ENCODE data around the gene UBR4. TPM values are rescaled to one million over a fixed set of nuclear protein-coding genes. Genes with fewer than 3 reads are reported as not detected.

The UBR4 gene
- total and polyA plus RNA-seq, 4 experiments from 2014 or later, result 3.8 to 154 (median 89.6) TPM

DNA sequence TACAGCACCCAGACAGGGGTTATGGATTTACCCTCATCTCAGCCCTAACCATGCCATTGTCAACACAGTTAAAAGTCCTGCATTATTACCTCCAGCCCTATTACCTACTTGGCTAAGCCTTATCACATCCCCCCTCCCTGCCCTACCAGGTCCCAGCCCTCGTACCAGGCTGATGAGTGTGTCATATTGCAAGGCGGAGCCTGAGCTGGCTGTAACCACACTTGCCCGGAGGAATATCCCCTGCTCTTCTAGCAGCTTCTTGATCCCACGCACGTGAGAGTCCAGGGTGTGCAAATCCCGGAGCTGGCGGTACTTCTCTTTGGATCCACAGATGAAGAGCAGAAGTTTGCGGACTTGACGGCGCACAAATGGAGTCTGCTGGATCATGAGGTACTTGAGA lies 87.4 kb downstream of the UBR4 start:
- no peak overlapping the region for H3K27ac Mint-ChIP-seq

GRCh38 chr1:19121192-19121591 lies 88.9 kb downstream of the UBR4 start:
- Histone ChIP-seq H3K4me3 (ENCODE audit: low read length in 2 of 2) (no peak overlapping the region), H3K9me3 (ENCODE audit: control insufficient read depth in 1 of 2, low read length in 2 of 2) (no peaks in the 10 kb centered on the region), H3K27ac (ENCODE audit: low read depth, low read length) (no peak overlapping the region), H3K4me1 (ENCODE audit: insufficient read depth, low read length) (peaks cover 21% of the 10 kb centered on the region), H3K27me3 (ENCODE audit: insufficient read depth, low read length) (no peaks in the 10 kb centered on the region), H3K36me3 (ENCODE audit: insufficient read depth, low read length) (peaks cover 91% of the 10 kb centered on the region)
- Mint-ChIP-seq H3K27me3 (no peaks in the 10 kb centered on the region), H3K4me1 (peaks cover 0 to 31% (median 21%) of the 10 kb centered on the region in 4 donors), H3K27ac (peak overlapping the region in 3 of 7 donors; percentile 10 to 46 (median 18)), H3K4me3 (no peak overlapping the region), H3K36me3 (peaks cover 77 to 95% of the 10 kb centered on the region in 2 donors), H3K9me3 (no peaks in the 10 kb centered on the region)
- ChIA-PET CTCF (ENCODE audit: partially characterized antibody) (no interaction called here), POLR2A (ENCODE audit: partially characterized antibody) (no interaction called here)
- DNase-seq, result no peak
- intact Hi-C loops (cut with micrococcal nuclease), result no loop called here

More for the DNA sequence above, 87.4 kb downstream of the UBR4 start:
- intact Hi-C loops (cut with micrococcal nuclease), result no loop called here
- Histone ChIP-seq H3K27me3 (ENCODE audit: insufficient read depth, low read length) (no peaks in the 10 kb centered on the region), H3K27ac (ENCODE audit: low read depth, low read length) (no peak overlapping the region), H3K4me3 (ENCODE audit: low read length in 2 of 2) (no peak overlapping the region), H3K4me1 (ENCODE audit: insufficient read depth, low read length) (peaks cover 21% of the 10 kb centered on the region), H3K9me3 (ENCODE audit: control insufficient read depth in 1 of 2, low read length in 2 of 2) (no peaks in the 10 kb centered on the region), H3K36me3 (ENCODE audit: insufficient read depth, low read length) (peaks cover 91% of the 10 kb centered on the region)
- no peak overlapping the region for H3K4me3 Mint-ChIP-seq
- DNase-seq, result no peak
- H3K27me3 Mint-ChIP-seq, result no peaks in the 10 kb centered on the region
- no peaks in the 10 kb centered on the region for H3K9me3 Mint-ChIP-seq
- H3K36me3 Mint-ChIP-seq, result peaks cover 82 to 96% of the 10 kb centered on the region in 2 donors
- CTCF ChIA-PET (ENCODE audit: partially characterized antibody), result interaction anchor here (0.8 to 1.3 kb wide), 4 partner anchors 18 to 528 kb away, joined by 3 to 4 read pairs (median 3); no protein-coding TSS in a partner anchor
- H3K4me1 Mint-ChIP-seq, result peaks cover 0 to 31% (median 21%) of the 10 kb centered on the region in 4 donors
- POLR2A ChIA-PET (ENCODE audit: partially characterized antibody), result no interaction called here

DNA sequence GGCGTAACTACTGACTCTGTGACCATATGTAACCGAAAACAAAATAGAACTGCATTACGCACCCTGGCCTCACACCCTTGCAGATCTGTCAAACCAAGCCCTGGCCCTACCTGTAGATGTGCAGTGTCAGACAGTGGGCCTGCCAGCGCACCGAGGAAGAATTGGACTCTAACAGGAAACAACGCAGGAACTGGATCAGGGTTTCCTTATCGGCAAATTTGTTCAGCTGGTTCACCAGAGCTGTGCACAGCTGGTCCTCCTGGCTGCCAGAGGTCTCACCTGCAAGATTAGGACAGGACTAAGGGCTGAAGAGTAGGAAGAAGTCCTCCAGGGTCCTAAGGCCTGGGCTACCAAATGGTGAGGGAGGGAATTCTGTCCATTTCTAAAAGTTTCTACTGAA lies 90.0 kb downstream of the UBR4 start:
- no peaks in the 10 kb centered on the region for H3K9me3 ChIP-seq (ENCODE audit: control insufficient read depth in 1 of 2, low read length in 2 of 2)
- H3K4me3 Mint-ChIP-seq, result no peak overlapping the region
- H3K4me1 Mint-ChIP-seq, result peaks cover 0 to 26% (median 17%) of the 10 kb centered on the region in 4 donors
- H3K9me3 Mint-ChIP-seq, result no peaks in the 10 kb centered on the region
- POLR2A ChIA-PET (ENCODE audit: partially characterized antibody), result no interaction called here
- peak overlapping the region in 1 of 7 donors; percentile 48 for H3K27ac Mint-ChIP-seq
- H3K27me3 Mint-ChIP-seq, result no peaks in the 10 kb centered on the region
- peaks cover 76 to 96% of the 10 kb centered on the region in 2 donors for H3K36me3 Mint-ChIP-seq
- H3K4me1 ChIP-seq (ENCODE audit: insufficient read depth, low read length), result peaks cover 20% of the 10 kb centered on the region
- no peak overlapping the region for H3K27ac ChIP-seq (ENCODE audit: low read depth, low read length)
- no peak overlapping the region for H3K4me3 ChIP-seq (ENCODE audit: low read length in 2 of 2)
- intact Hi-C loops (cut with micrococcal nuclease), result no loop called here
- DNase-seq, result no peak
- no peaks in the 10 kb centered on the region for H3K27me3 ChIP-seq (ENCODE audit: insufficient read depth, low read length)
- peaks cover 91% of the 10 kb centered on the region for H3K36me3 ChIP-seq (ENCODE audit: insufficient read depth, low read length)
- CTCF ChIA-PET (ENCODE audit: partially characterized antibody), result no interaction called here

DNA sequence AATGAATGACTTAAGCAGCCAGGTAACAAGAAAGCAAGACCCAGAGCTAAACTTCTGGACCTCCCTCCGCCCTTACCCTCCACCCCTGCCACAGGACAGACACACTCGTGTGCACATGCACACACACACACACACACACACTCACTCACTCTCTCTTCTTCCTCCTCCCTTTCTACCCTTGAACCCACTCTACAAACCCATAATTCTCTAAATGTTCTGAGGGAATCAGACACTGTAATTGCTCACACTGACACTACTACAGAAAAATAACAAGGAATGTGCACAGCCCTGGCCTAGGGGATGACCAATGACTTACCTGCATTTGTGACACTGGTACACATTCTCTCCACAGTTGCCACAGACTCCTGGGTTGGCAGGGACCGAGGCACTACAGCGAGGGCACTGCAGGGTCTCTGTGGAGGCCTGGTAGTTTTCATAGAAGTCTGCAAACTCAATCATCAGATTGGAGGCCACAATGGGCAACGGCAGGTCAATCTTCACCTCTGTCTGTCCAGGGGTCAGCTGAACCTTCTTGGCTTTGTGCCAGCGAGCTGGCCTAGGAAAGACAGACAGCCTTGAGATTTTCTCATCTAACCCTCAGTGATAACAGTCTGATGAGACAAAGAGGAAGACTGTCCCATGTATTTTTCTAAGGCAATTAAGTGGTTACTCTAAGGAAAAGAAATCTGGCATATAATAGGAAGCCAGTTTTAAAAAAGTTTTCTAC lies 94.8 kb downstream of the UBR4 start:
- H3K9me3 Mint-ChIP-seq, result no peaks in the 10 kb centered on the region
- Histone ChIP-seq H3K4me3 (ENCODE audit: low read length in 2 of 2) (no peak overlapping the region), H3K27me3 (ENCODE audit: insufficient read depth, low read length) (no peaks in the 10 kb centered on the region), H3K27ac (ENCODE audit: low read depth, low read length) (no peak overlapping the region), H3K4me1 (ENCODE audit: insufficient read depth, low read length) (no peaks in the 10 kb centered on the region), H3K36me3 (ENCODE audit: insufficient read depth, low read length) (peaks cover 97% of the 10 kb centered on the region), H3K9me3 (ENCODE audit: control insufficient read depth in 1 of 2, low read length in 2 of 2) (no peaks in the 10 kb centered on the region)
- H3K27me3 Mint-ChIP-seq, result no peaks in the 10 kb centered on the region
- intact Hi-C loops (cut with micrococcal nuclease), result no loop called here
- no peaks in the 10 kb centered on the region for H3K4me1 Mint-ChIP-seq
- ChIA-PET POLR2A (ENCODE audit: partially characterized antibody) (no interaction called here), CTCF (ENCODE audit: partially characterized antibody) (interaction anchor here (1.0 to 2.4 kb wide), 3 partner anchors 208 to 231 kb away, joined by 4 to 11 read pairs (median 6); no protein-coding TSS in a partner anchor)
- H3K36me3 Mint-ChIP-seq, result peaks cover 80 to 95% of the 10 kb centered on the region in 2 donors
- no peak for DNase-seq
- H3K4me3 Mint-ChIP-seq, result no peak overlapping the region
- H3K27ac Mint-ChIP-seq, result peak overlapping the region in 1 of 7 donors; percentile 31

DNA sequence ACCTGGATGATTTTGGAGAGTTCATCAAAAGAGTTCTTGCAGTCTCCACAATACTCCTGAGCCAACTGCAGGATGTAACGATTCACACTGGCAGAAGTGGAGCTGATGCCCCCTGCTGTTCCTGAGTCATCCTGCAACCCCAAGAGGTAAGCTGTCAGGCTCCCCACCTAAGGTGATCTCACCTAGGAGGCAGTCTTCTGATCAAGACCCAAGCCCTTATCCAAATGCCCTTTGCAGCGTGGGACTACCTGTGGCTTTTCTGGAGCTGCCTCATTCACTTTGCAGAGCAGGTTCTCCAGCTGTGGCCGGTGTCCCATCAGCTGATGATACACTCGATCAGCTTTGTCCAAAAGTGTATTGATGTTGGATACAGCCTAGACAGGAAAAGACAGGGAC lies 96.4 kb downstream of the UBR4 start:
- intact Hi-C loops (cut with micrococcal nuclease), result no loop called here
- Histone ChIP-seq H3K36me3 (ENCODE audit: insufficient read depth, low read length) (peaks cover 97% of the 10 kb centered on the region), H3K27ac (ENCODE audit: low read depth, low read length) (no peak overlapping the region), H3K9me3 (ENCODE audit: control insufficient read depth in 1 of 2, low read length in 2 of 2) (no peaks in the 10 kb centered on the region), H3K4me3 (ENCODE audit: low read length in 2 of 2) (no peak overlapping the region), H3K27me3 (ENCODE audit: insufficient read depth, low read length) (no peaks in the 10 kb centered on the region), H3K4me1 (ENCODE audit: insufficient read depth, low read length) (no peaks in the 10 kb centered on the region)
- ChIA-PET POLR2A (ENCODE audit: partially characterized antibody) (interaction anchor here (1.1 kb wide), 1 partner anchor 186 kb away, joined by 3 read pairs; no protein-coding TSS in a partner anchor), CTCF (ENCODE audit: partially characterized antibody) (interaction anchor here (0.8 to 2.0 kb wide), 5 partner anchors 9 to 230 kb away, joined by 3 to 19 read pairs (median 3); no protein-coding TSS in a partner anchor)
- H3K27me3 Mint-ChIP-seq, result no peaks in the 10 kb centered on the region
- peak overlapping the region in 2 of 7 donors; percentile 24 to 61 for H3K27ac Mint-ChIP-seq
- H3K36me3 Mint-ChIP-seq, result peaks cover 75 to 95% of the 10 kb centered on the region in 2 donors
- peak; percentile 19 to 52 (median 25) for DNase-seq
- no peak overlapping the region for H3K4me3 Mint-ChIP-seq
- H3K9me3 Mint-ChIP-seq, result no peaks in the 10 kb centered on the region
- H3K4me1 Mint-ChIP-seq, result no peaks in the 10 kb centered on the region

DNA sequence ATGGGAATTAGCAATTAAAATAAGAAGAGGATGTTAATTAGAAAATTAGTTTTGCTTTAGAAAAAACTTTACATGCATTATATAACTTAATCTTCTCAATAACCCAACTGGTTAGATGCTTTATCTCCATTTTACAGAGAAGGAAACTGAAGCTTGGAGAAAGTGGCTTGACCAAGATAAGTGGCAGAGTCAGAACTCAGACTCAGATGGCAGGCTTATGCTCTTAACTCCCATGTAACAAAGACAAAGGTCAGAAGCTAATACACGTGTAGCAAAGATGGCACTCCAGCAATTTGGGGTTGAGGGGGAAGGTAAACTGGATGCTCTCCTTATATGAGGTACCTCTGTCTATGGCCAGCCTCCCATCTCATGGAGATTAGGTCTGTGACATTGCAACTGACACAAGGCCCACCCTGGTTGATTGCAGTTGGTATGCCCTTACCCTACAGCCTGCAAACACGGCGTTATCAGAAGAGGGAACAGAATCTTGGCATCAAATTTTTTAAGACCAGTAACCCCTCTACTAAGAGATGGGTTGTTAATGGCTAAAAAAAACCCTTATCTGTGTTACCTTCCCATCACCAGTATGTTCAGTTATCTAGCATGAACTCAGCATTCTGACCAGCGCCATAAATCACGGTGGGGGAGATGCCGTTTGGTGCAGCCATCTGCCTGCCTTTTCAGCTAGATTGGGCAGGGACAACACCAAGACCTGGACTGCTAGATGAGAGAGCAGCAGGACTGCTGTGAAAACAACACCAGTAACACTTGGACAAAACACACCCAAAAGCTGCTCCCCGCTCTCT lies 97.0 kb downstream of the UBR4 start:
- H3K9me3 Mint-ChIP-seq, result no peaks in the 10 kb centered on the region
- peaks cover 0 to 2% (median 0%) of the 10 kb centered on the region in 4 donors for H3K4me1 Mint-ChIP-seq
- no peaks in the 10 kb centered on the region for H3K4me1 ChIP-seq (ENCODE audit: insufficient read depth, low read length)
- no peaks in the 10 kb centered on the region for H3K9me3 ChIP-seq (ENCODE audit: control insufficient read depth in 1 of 2, low read length in 2 of 2)
- peaks cover 93% of the 10 kb centered on the region for H3K36me3 ChIP-seq (ENCODE audit: insufficient read depth, low read length)
- H3K27ac Mint-ChIP-seq, result peak overlapping the region in 2 of 7 donors; percentile 24 to 61
- no peak overlapping the region for H3K27ac ChIP-seq (ENCODE audit: low read depth, low read length)
- POLR2A ChIA-PET (ENCODE audit: partially characterized antibody), result interaction anchor here (1.1 kb wide), 1 partner anchor 186 kb away, joined by 3 read pairs; no protein-coding TSS in a partner anchor
- H3K4me3 Mint-ChIP-seq, result no peak overlapping the region
- peaks cover 74 to 97% of the 10 kb centered on the region in 2 donors for H3K36me3 Mint-ChIP-seq
- H3K27me3 Mint-ChIP-seq, result no peaks in the 10 kb centered on the region
- no peaks in the 10 kb centered on the region for H3K27me3 ChIP-seq (ENCODE audit: insufficient read depth, low read length)
- no peak overlapping the region for H3K4me3 ChIP-seq (ENCODE audit: low read length in 2 of 2)
- CTCF ChIA-PET (ENCODE audit: partially characterized antibody), result interaction anchor here (0.9 to 2.0 kb wide), 5 partner anchors 8 to 229 kb away, joined by 3 to 19 read pairs (median 3); no protein-coding TSS in a partner anchor
- intact Hi-C loops (cut with micrococcal nuclease), result no loop called here
- no peak for DNase-seq

All from CD4-positive, alpha-beta memory T cell (primary cell).